DOHH2 (cell line): ENCODE results near the gene MDM4.

ENCODE experiments used
- CTCF ChIP-seq: fragments of 200-600 bp; sonication (generic); IDR thresholded peaks from one replicate; pipeline ENCODE4 v1.5.1; 2014; ENCODE audit warnings: antibody characterized with exemption, mild to moderate bottlenecking, low read depth, low read length; ENCODE audit not compliant: poor library complexity, severe bottlenecking
- EZH2phosphoT487 ChIP-seq: fragments of 200-600 bp; sonication (generic); IDR thresholded peaks from 2 replicates; pipeline ENCODE4 v1.6.1; 2017; ENCODE audit warnings: borderline replicate concordance, mild to moderate bottlenecking, antibody characterized with exemption, low read length, moderate library complexity, mixed read lengths

- TF ChIP-seq CTCF (no peak), EZH2phosphoT487 (no peak)
Measured at GRCh38 chr1:204471687-204472086, 44.5 kb upstream of the MDM4 start.
